Neuronal stem cell (in vitro differentiated cells): ENCODE measurements around the gene PHACTR3.

Experiments
- DNase-seq: peaks from one replicate; pipeline ENCODE4 v3.0.0-alpha.2; 2013; ENCODE audit warnings: low spot score
- H2AFZ ChIP-seq: one replicate; pipeline ENCODE4 v1.6.1; 2013; ENCODE audit warnings: mild to moderate bottlenecking, low read length, inconsistent platforms
- H2AK5ac ChIP-seq: 2 replicates; pipeline ENCODE4 v1.6.1; 2013; ENCODE audit warnings: low read depth, mild to moderate bottlenecking, inconsistent platforms, low read length, moderate library complexity, mixed read lengths
- H2BK120ac ChIP-seq: 2 replicates; pipeline ENCODE4 v1.6.1; 2013; ENCODE audit warnings: low read depth, mild to moderate bottlenecking, inconsistent platforms, low read length, moderate library complexity, mixed read lengths
- H2BK12ac ChIP-seq: one replicate; pipeline ENCODE4 v1.6.1; 2013; ENCODE audit warnings: low read length, inconsistent platforms
- H2BK15ac ChIP-seq: 2 replicates; pipeline ENCODE4 v1.6.1; 2013; ENCODE audit warnings: mild to moderate bottlenecking, low read length, inconsistent platforms, mixed read lengths
- H2BK5ac ChIP-seq: one replicate; pipeline ENCODE4 v1.6.1; 2013; ENCODE audit warnings: inconsistent platforms, mild to moderate bottlenecking, low read length, moderate library complexity
- H3K14ac ChIP-seq: one replicate; pipeline ENCODE4 v1.6.1; 2013; ENCODE audit warnings: low read length, inconsistent platforms
- H3K18ac ChIP-seq: 2 replicates; pipeline ENCODE4 v1.6.1; 2013; ENCODE audit warnings: low read length, inconsistent platforms
- H3K23ac ChIP-seq: 2 replicates; pipeline ENCODE4 v1.6.1; 2013; ENCODE audit warnings: low read depth, mild to moderate bottlenecking, mixed read lengths, low read length, inconsistent platforms; ENCODE audit not compliant: poor library complexity
- H3K27ac ChIP-seq: replicated peaks from 3 replicates; pipeline ENCODE4 v1.5.1; 2013; ENCODE audit warnings: low read length, inconsistent platforms
- H3K27me3 ChIP-seq, 3 experiments: 2 replicates each; pipeline ENCODE4 v1.6.1; 2013; ENCODE audit warnings: low read length in 3 of 3, mild to moderate bottlenecking in 2 of 3, inconsistent platforms in 1 of 3, low read depth in 1 of 3, mixed read lengths in 1 of 3, moderate library complexity in 1 of 3; ENCODE audit not compliant: control insufficient read depth in 3 of 3, insufficient read depth in 3 of 3
- H3K36me3 ChIP-seq, 2 donors: replicated peaks in 1 of 2; 2 replicates each; pipeline ENCODE4 v1.6.1; 2013; ENCODE audit warnings: low read length in 2 of 2; ENCODE audit not compliant: control insufficient read depth in 2 of 2, insufficient read depth in 2 of 2
- H3K4ac ChIP-seq: 2 replicates; pipeline ENCODE4 v1.6.1; 2013; ENCODE audit warnings: inconsistent platforms, mild to moderate bottlenecking, low read length, moderate library complexity
- H3K4me1 ChIP-seq, 2 donors: 1 replicate in 1 of 2; 2 replicates in 1 of 2; pipeline ENCODE4 v1.6.1; 2013; ENCODE audit warnings: low read length in 2 of 2, low read depth in 1 of 2; ENCODE audit not compliant: control insufficient read depth in 2 of 2, insufficient read depth in 1 of 2
- H3K4me2 ChIP-seq: one replicate; pipeline ENCODE4 v1.6.1; 2013; ENCODE audit warnings: mild to moderate bottlenecking, low read length, inconsistent platforms; ENCODE audit not compliant: insufficient read depth, poor library complexity, severe bottlenecking
- H3K4me3 ChIP-seq, 2 donors: 2 replicates each; pipeline ENCODE4 v1.5.1; 2013; ENCODE audit warnings: low read length in 2 of 2, mild to moderate bottlenecking in 2 of 2, inconsistent platforms in 1 of 2, moderate library complexity in 1 of 2
- H3K79me1 ChIP-seq: one replicate; pipeline ENCODE4 v1.6.1; 2013; ENCODE audit warnings: low read depth, mild to moderate bottlenecking, inconsistent platforms, low read length, moderate library complexity
- H3K9ac ChIP-seq: one replicate; pipeline ENCODE4 v1.6.1; 2013; ENCODE audit warnings: mild to moderate bottlenecking, low read depth, low read length, inconsistent platforms; ENCODE audit not compliant: poor library complexity
- H3K9me3 ChIP-seq, 2 donors: replicated peaks in 1 of 2; 2 replicates each; pipeline versions ENCODE3 to v1.6.1; 2013; ENCODE audit warnings: low read length in 2 of 2, mild to moderate bottlenecking in 2 of 2, inconsistent platforms in 1 of 2, low read depth in 1 of 2, mixed read lengths in 1 of 2, moderate library complexity in 1 of 2; ENCODE audit not compliant: control insufficient read depth in 2 of 2, insufficient read depth in 1 of 2
- H4K8ac ChIP-seq: one replicate; pipeline ENCODE4 v1.6.1; 2013; ENCODE audit warnings: low read depth, mild to moderate bottlenecking, inconsistent platforms, low read length, moderate library complexity
- H4K91ac ChIP-seq: one replicate; pipeline ENCODE4 v1.6.1; 2013; ENCODE audit warnings: low read length, low read depth, mild to moderate bottlenecking, inconsistent platforms; ENCODE audit not compliant: poor library complexity
- WGBS, 2 donors: extraction: QIAGEN DNeasy Blood & Tissue Kit; methylation state at CpG; one replicate each; pipeline ENCODE4 v1.1.7; 2013; ENCODE audit warnings: missing lambda C conversion rate in 2 of 2, mixed read lengths in 1 of 2; ENCODE audit not compliant: insufficient read length in 2 of 2, insufficient replicate concordance in 1 of 2; ENCODE audit errors: extremely low coverage in 2 of 2; 5-methylcytosine and 5-hydroxymethylcytosine counted together

The PHACTR3 gene

GRCh38 chr20:59800309-59800708 lies 196.0 kb downstream of the PHACTR3 start:
- no peak for DNase-seq
- Histone ChIP-seq H3K9me3 (peaks cover 0 to 2% of the 10 kb centered on the region in 2 donors), H3K14ac (no peak overlapping the region), H3K23ac (no peak overlapping the region), H4K8ac (no peak overlapping the region), H2AFZ (no peak overlapping the region), H3K27me3 (peaks cover 0 to 14% (median 0%) of the 10 kb centered on the region in 3 experiments), H3K18ac (no peak overlapping the region), H3K36me3 (no peaks in the 10 kb centered on the region), H3K4me2 (no peak overlapping the region), H2BK12ac (no peak overlapping the region), H3K79me1 (no peaks in the 10 kb centered on the region), H2BK15ac (no peak overlapping the region), H3K4me1 (peaks cover 0 to 2% of the 10 kb centered on the region in 2 donors), H3K4ac (no peak overlapping the region), H2BK120ac (no peak overlapping the region), H3K9ac (no peak overlapping the region), H3K27ac (no peak overlapping the region), H4K91ac (no peak overlapping the region), H2AK5ac (no peak overlapping the region), H3K4me3 (no peak overlapping the region), H2BK5ac (no peak overlapping the region)
- no CpG with 5 or more reads among the region's 1 CpG for WGBS, 2 donors

DNA sequence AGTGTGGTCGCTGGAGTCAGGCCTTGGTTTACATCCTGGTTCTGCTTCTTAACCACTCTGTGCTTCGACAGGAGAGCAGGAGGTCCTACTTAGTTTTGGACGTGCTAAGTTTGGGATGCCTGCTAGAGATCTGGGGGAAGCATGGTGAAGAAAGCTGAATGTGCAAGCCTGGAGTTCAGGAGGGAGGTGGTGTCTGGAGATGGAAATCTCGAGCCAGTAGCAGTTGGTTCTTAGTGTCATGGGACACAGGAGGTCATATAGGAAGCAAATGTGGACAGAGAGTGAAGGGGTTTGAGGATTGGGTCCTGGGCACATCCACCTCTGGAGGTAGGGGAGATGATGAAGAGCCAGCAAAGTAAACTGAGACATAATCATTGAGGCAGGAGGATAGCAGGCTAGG lies 197.7 kb downstream of the PHACTR3 start:
- no peak overlapping the region for H4K91ac ChIP-seq
- H3K18ac ChIP-seq, result no peak overlapping the region
- H3K79me1 ChIP-seq, result no peaks in the 10 kb centered on the region
- no peak overlapping the region for H2BK120ac ChIP-seq
- no peak overlapping the region for H2BK12ac ChIP-seq
- peaks cover 0 to 2% of the 10 kb centered on the region in 2 donors for H3K9me3 ChIP-seq
- no peaks in the 10 kb centered on the region for H3K36me3 ChIP-seq
- no peak overlapping the region for H2BK15ac ChIP-seq
- no peak overlapping the region for H3K4ac ChIP-seq
- H2AK5ac ChIP-seq, result no peak overlapping the region
- H3K9ac ChIP-seq, result no peak overlapping the region
- H3K27ac ChIP-seq, result no peak overlapping the region
- DNase-seq, result no peak
- no CpG with 5 or more reads among the region's 4 CpGs for WGBS, 2 donors
- no peak overlapping the region for H4K8ac ChIP-seq
- H2BK5ac ChIP-seq, result no peak overlapping the region
- no peak overlapping the region for H3K4me3 ChIP-seq
- no peak overlapping the region for H3K23ac ChIP-seq
- no peak overlapping the region for H3K4me2 ChIP-seq
- peaks cover 0 to 14% (median 0%) of the 10 kb centered on the region in 3 experiments for H3K27me3 ChIP-seq
- H3K4me1 ChIP-seq, result peaks cover 0 to 2% of the 10 kb centered on the region in 2 donors
- no peak overlapping the region for H3K14ac ChIP-seq
- H2AFZ ChIP-seq, result no peak overlapping the region

- H4K8ac ChIP-seq, result no peak overlapping the region
- H2BK15ac ChIP-seq, result no peak overlapping the region
- no peak overlapping the region for H2AFZ ChIP-seq
- peaks cover 0 to 14% (median 0%) of the 10 kb centered on the region in 3 experiments for H3K27me3 ChIP-seq
- H3K27ac ChIP-seq, result no peak overlapping the region
- H3K9ac ChIP-seq, result no peak overlapping the region
- no peak overlapping the region for H4K91ac ChIP-seq
- no peak overlapping the region for H3K4ac ChIP-seq
- DNase-seq, result no peak
- H2AK5ac ChIP-seq, result no peak overlapping the region
- H3K9me3 ChIP-seq, result no peaks in the 10 kb centered on the region
- H3K4me3 ChIP-seq, result no peak overlapping the region
- no peaks in the 10 kb centered on the region for H3K36me3 ChIP-seq
- H3K79me1 ChIP-seq, result no peaks in the 10 kb centered on the region
- no peak overlapping the region for H3K14ac ChIP-seq
- no peak overlapping the region for H3K18ac ChIP-seq
- WGBS, 2 donors, result no CpG with 5 or more reads among the region's 9 CpGs
- H2BK5ac ChIP-seq, result no peak overlapping the region
- H3K4me1 ChIP-seq, result peaks cover 0 to 2% of the 10 kb centered on the region in 2 donors
- H2BK12ac ChIP-seq, result no peak overlapping the region
- H3K23ac ChIP-seq, result no peak overlapping the region
- H2BK120ac ChIP-seq, result no peak overlapping the region
- H3K4me2 ChIP-seq, result no peak overlapping the region
These were observed 198.3 kb downstream of the PHACTR3 start for GRCh38 chr20:59802471-59803221.

DNA sequence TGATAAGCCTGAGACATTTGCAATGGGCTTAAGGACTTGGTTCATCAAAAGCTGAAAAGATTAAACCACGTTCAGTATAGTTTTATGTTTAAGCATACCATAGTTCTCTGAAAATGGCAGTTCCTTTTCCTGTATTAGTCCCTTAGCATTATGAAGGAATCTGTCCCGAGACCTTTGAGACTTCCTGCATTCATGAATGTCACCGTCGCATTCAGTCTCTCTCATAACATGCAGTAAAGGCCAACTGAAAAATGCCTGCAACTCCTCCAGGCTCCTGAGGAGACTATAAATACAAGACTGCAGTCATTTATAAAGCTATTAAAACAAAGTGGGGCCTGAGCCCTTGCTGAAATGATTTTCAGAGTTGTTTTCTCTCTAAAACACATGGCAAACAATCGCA lies 200.0 kb downstream of the PHACTR3 start:
- no peak overlapping the region for H3K4ac ChIP-seq
- H3K27me3 ChIP-seq, result peaks cover 0 to 14% (median 0%) of the 10 kb centered on the region in 3 experiments
- H3K18ac ChIP-seq, result no peak overlapping the region
- H2AK5ac ChIP-seq, result no peak overlapping the region
- no peak overlapping the region for H3K27ac ChIP-seq
- no peak overlapping the region for H2BK5ac ChIP-seq
- no peak overlapping the region for H3K9ac ChIP-seq
- no peak overlapping the region for H3K4me3 ChIP-seq
- no peak overlapping the region for H3K14ac ChIP-seq
- H4K91ac ChIP-seq, result no peak overlapping the region
- no peak overlapping the region for H3K23ac ChIP-seq
- no peak for DNase-seq
- no peak overlapping the region for H2AFZ ChIP-seq
- no CpG with 5 or more reads among the region's 5 CpGs for WGBS, 2 donors
- H3K79me1 ChIP-seq, result no peaks in the 10 kb centered on the region
- H4K8ac ChIP-seq, result no peak overlapping the region
- no peak overlapping the region for H2BK12ac ChIP-seq
- no peaks in the 10 kb centered on the region for H3K9me3 ChIP-seq
- H2BK15ac ChIP-seq, result no peak overlapping the region
- H3K4me2 ChIP-seq, result no peak overlapping the region
- H2BK120ac ChIP-seq, result no peak overlapping the region
- no peaks in the 10 kb centered on the region for H3K36me3 ChIP-seq
- peaks cover 0 to 2% of the 10 kb centered on the region in 2 donors for H3K4me1 ChIP-seq
